ENCODE results near the gene PFDN1.

DNA sequence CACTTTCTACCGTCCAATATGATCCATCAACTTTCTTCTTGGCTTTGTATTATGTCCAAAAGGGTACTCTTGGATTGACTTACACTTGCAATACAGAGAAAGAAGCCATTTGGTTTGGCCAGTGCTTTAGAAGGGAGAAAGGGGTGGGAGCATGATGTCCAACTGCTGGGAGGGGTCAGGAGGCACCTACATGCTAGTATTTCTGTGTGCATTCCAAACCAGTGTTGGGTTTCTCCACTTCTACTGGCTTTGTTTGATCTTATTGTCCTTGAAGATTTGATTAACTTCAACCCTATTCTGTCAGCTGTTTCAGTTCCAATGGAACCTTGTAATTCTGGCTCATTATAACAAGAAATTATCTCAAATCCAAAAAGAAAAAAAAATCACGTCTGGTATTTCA is 100.3 kb downstream of the PFDN1 start:
- no peak for TF ChIP-seq CTCF (IDR thresholded peaks at IDR 0.05)
- TF ChIP-seq ZFX (IDR thresholded peaks at IDR 0.05; ENCODE audit: borderline replicate concordance) = no peak
